Stimulated activated naive CD4-positive, alpha-beta T cell (primary cell): ENCODE measurements around the gene GPR173.

Experiments
- DNase-seq, 6 experiments: peaks; one replicate each; lab custom pipeline; 2025; lab: John Stamatoyannopoulos, UW

GPR173 gene

DNA sequence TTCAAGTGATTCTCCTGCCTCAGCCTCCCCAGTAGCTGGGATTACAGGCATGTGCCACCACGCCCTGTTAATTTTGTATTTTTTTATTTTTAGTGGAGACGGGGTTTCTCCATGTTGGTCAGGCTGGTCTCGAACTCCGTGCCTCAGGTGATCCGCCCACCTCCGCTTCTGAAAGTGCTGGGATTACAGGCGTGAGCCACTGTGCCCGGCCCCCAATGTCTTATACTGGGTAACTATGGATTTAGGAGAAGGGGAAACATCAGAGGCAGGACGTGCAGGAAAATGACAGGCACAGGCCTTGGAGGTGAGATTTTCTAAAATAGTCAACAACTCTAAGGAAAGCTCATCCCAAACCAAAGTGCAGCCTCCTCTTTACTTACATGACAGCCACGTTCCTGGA, 22.5 kb downstream of the GPR173 start:
- no peak for DNase-seq

GRCh38 chrX:53071604-53072417, 23.2 kb downstream of the GPR173 start:
- peak; percentile 61 to 86 (median 67) for DNase-seq

- no peak for DNase-seq
Observed at GRCh38 chrX:53072418-53073114, 24.0 kb downstream of the GPR173 start.

DNA sequence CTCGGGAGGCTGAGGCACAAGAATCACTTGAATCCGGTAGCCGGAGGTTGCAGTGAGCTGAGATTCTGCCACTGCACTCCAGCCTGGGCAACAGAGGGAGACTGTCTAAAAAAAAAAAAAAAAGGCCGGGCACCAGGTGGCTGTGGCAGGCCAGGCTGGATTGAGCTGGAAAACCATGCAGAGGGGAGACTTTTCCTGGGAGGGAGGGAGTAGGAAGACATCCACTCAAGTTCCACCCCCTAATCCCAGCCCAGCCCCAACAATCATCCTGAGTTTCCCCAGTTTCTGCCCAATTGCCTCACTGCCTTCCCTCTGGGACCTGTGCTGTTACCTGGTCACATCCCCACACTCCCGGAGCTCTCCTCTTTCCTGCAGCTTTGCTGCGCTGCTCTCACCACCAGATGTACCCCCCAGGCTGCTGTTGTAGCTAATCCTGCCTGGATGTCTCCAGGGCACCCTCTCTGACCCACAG, 24.6 kb downstream of the GPR173 start:
- no peak for DNase-seq

DNA sequence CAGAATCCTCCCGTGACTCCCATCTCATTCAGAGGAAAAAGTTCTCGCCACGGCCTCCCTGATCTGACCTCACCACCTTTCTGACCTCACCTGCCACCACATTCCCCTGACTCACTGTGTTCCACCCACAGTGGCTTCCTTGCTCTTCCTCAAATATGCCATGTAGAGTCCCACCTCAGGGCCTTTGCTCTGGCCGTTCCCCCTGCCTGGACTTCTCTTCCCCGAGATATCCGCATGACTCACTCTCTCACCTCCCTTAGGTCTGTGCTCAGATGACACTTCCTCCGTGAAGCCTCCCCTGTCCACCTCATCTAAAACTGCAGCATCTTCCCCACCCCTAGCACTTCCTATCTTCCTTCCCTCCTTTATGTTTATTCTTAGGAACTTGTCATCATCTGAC, 26.4 kb downstream of the GPR173 start:
- peak in 1 of 6 experiments; percentile 35 for DNase-seq

DNA sequence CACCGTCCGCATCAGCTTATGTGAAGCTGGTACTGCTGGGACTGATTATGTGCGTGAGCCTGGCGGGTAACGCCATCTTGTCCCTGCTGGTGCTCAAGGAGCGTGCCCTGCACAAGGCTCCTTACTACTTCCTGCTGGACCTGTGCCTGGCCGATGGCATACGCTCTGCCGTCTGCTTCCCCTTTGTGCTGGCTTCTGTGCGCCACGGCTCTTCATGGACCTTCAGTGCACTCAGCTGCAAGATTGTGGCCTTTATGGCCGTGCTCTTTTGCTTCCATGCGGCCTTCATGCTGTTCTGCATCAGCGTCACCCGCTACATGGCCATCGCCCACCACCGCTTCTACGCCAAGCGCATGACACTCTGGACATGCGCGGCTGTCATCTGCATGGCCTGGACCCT, 28.1 kb downstream of the GPR173 start:
- no peak for DNase-seq

GRCh38 chrX:53077207-53078197, 28.9 kb downstream of the GPR173 start:
- peak in 2 of 6 experiments; percentile 8 to 47 for DNase-seq

DNA sequence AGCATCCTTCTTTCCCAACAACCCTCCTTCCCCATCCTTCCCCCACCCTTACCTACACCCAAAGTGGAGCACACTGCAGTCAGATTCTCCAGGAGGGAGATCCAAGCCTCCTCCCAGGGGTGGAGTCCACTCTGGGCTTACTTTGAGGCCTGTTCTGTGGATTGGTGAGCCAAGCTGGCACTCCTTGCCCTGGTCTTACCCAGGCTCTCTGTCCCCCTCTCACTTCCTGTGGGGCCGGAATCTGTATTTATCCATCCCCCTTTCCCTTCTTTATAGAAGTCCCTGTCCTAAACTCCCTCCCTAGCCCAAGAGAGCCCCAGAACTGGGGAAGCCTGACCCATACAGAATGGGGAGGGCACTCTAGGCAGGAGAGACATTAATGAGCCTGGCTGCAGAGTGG, 30.4 kb downstream of the GPR173 start:
- no peak for DNase-seq

DNA sequence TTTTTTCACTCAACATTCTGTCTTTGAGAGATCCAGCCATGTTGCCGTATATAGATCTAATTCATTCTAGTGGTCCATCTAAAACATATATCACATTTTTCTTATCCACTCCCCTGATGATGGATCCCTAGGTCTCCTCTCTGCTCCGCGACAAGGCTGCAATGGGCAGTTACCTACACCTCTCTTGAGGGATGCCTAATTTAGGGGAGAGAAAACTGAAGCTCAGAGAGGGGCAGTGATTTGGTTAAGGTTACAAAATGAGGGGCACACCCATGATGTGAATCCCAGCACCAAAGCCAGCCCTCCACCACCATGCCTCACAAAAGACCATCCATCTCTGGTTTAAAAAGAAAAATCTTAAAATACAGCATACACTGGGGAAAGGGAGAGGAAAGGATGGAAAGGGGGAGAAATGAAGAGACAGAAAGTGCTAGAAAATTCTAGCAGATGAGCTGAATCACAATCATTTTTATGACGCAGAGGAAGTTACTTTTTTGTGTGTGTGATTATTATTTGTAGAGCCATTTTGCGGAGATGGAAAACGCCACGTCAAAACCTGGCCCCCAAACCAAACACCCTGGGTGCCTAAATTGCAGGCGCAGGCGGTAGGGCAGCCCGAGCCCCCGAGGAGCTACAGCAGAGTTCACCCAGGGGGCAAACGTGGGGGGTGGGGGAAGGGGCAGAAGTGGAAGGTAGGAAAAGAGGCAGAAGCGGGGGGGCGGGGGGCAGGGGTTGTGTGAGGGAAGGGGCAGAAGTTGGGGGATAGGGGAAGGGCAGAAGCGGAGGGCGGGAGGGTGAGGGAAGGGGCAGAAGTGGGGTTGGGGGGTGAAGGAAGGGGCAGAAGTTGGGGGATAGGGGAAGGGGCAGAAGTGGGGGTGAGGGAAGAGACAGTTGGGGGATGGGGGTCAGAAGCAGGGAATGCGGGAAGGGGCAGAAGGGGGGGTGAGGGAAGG, 32.3 kb downstream of the GPR173 start:
- DNase-seq: peak in 4 of 6 experiments; percentile 9 to 29 (median 24)

DNA sequence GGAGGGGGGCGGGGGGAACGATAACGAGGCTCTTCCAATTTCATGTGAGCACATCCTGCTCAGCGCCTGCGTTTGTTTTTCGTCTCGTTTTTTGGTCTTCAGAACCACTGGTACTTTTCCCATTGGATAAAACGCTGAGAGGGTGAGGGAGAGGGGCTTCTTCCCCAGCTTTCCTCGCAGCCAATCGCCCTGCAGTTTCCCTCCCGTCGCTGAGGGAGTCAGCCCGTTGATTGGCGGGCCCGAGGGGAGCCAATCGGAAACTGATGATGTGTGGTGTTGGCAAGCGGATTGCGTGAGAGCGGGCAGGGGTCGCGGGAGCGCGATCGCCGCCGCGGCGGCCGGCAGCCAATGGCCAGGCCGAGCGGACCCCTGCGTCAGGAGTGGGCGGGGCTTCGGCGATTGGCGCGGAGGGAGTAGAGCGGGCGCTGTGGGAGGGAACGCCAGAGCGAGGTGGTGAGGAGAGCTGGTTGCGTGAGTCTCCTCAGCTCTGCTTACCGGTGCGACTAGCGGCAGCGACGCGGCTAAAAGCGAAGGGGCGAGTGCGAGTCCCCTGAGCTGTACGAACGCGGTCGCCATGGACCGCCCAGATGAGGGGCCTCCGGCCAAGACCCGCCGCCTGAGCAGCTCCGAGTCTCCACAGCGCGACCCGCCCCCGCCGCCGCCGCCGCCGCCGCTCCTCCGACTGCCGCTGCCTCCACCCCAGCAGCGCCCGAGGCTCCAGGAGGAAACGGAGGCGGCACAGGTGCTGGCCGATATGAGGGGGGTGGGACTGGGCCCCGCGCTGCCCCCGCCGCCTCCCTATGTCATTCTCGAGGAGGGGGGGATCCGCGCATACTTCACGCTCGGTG, 33.6 kb downstream of the GPR173 start, which contains the start of gene TSPYL2:
TSS of gene TSPYL2 (plus strand) at position 443 of the 848 bp plus-strand sequence. CDS start at position 575, 132 bp downstream.
- peak; percentile 86 to 95 (median 94) for DNase-seq

- no peak for DNase-seq
Observed at GRCh38 chrX:53082773-53083616, 34.4 kb downstream of the GPR173 start.

DNA sequence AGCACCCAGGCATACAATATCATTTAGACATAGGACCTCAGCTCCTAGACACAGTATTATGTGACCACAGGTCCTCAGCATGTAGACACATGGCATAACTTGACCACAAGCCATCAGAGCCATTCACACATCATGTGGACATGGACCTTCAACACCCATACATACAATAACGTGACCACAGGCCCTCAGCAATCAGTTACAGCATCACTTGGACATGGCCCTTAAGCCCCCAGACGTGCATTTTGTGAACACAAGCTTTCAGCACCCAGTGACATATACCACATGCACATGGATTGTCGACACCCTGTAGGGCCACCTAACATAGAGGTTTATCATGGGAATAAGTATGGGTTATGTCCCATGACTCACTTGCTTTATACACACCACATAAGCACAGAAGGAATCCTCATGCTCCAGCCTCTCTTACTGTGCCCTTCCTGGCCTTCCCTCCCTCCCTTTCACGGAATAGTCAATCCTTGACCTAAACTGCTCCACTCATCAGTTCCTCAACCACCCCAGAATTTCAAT, 35.5 kb downstream of the GPR173 start:
- DNase-seq: no peak

DNA sequence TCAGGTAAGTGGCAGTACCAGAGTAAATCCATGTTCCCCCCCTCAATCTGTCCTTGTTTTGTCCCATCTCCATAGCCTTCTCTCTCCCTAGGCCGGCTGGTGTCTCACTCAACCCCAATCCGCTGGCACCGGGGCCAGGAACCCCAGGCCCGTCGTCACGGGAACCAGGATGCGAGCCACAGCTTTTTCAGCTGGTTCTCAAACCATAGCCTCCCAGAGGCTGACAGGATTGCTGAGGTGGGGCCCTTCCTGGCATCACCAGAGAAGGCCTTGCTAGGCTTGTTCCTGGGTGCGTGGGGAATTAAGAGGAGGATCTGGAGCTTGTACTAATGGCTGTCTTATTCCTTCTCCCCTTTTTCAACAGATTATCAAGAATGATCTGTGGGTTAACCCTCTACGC, 36.3 kb downstream of the GPR173 start:
- DNase-seq: peak in 1 of 6 experiments; percentile 3

DNA sequence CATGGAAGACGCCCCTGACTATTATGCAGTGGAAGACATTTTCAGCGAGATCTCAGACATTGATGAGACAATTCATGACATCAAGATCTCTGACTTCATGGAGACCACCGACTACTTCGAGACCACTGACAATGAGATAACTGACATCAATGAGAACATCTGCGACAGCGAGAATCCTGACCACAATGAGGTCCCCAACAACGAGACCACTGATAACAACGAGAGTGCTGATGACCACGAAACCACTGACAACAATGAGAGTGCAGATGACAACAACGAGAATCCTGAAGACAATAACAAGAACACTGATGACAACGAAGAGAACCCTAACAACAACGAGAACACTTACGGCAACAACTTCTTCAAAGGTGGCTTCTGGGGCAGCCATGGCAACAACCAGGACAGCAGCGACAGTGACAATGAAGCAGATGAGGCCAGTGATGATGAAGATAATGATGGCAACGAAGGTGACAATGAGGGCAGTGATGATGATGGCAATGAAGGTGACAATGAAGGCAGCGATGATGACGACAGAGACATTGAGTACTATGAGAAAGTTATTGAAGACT, 37.2 kb downstream of the GPR173 start:
- DNase-seq: no peak

GRCh38 chrX:53086464-53086863, 37.9 kb downstream of the GPR173 start:
- DNase-seq: no peak

GRCh38 chrX:53087388-53087831, 38.8 kb downstream of the GPR173 start:
- DNase-seq: no peak

- DNase-seq: peak; percentile 71 to 83 (median 79)
Observed at GRCh38 chrX:53088136-53088974, 39.8 kb downstream of the GPR173 start.
